ACC112 (cell line): ENCODE results near the gene CDC42EP5.
"Not testable (repeated sequence)": the region's sequence is repeated elsewhere in the genome, so short reads cannot be mapped to it uniquely, and the experiment has no call there.

Source experiments
- H2AFZ ChIP-seq: fragments of 200-600 bp; sonication (generic); one replicate; pipeline ENCODE4 v1.6.0; 2017; ENCODE audit warnings: antibody characterized with exemption, low read length; ENCODE audit not compliant: unreplicated experiment
- H3K27ac ChIP-seq: fragments of 200-600 bp; sonication (generic); 2 replicates; pipeline ENCODE4 v1.5.1; 2014; ENCODE audit warnings: low read depth, mild to moderate bottlenecking, antibody characterized with exemption, low read length, moderate library complexity
- H3K27me3 ChIP-seq: fragments of 200-600 bp; sonication (generic); 2 replicates; pipeline ENCODE4 v1.6.1; 2014; ENCODE audit warnings: mild to moderate bottlenecking, antibody characterized with exemption, low read length, moderate library complexity, mixed read lengths; ENCODE audit not compliant: insufficient read depth
- H3K36me3 ChIP-seq: fragments of 200-600 bp; sonication (generic); 2 replicates; pipeline ENCODE4 v1.6.1; 2016; ENCODE audit warnings: mild to moderate bottlenecking, antibody characterized with exemption, low read length, moderate library complexity, mixed read lengths; ENCODE audit not compliant: insufficient read depth
- H3K4me1 ChIP-seq: fragments of 200-600 bp; sonication (generic); one replicate; pipeline ENCODE4 v1.6.1; 2016; ENCODE audit warnings: low read length, mixed read lengths; ENCODE audit not compliant: insufficient read depth, unreplicated experiment, control insufficient read depth
- H3K4me3 ChIP-seq: fragments of 200-600 bp; sonication (generic); 2 replicates; pipeline ENCODE4 v1.5.1; 2014; ENCODE audit warnings: mild to moderate bottlenecking, low read depth, low read length
- H3K79me2 ChIP-seq: fragments of 200-600 bp; sonication (generic); one replicate; pipeline ENCODE4 v1.6.0; 2016; ENCODE audit warnings: low read length; ENCODE audit not compliant: control insufficient read depth, unreplicated experiment, insufficient read depth

Gene CDC42EP5

GRCh38 chr19:54454781-54455675 is 18.1 kb downstream of the CDC42EP5 start:
- H3K4me3 ChIP-seq = no peak overlapping the region
- H3K36me3 ChIP-seq = peaks cover 13% of the 10 kb centered on the region; the same call in 1 of the 2 replicates
- peaks cover 55% of the 10 kb centered on the region for H3K79me2 ChIP-seq
- H3K27ac ChIP-seq = no peak overlapping the region
- no peaks in the 10 kb centered on the region for H3K27me3 ChIP-seq
- H3K4me1 ChIP-seq = peaks cover 11% of the 10 kb centered on the region
- H2AFZ ChIP-seq = no peak overlapping the region

GRCh38 chr19:54453921-54454780 is 18.9 kb downstream of the CDC42EP5 start:
- Histone ChIP-seq H3K36me3 (peaks cover 13% of the 10 kb centered on the region; the same call in 1 of the 2 replicates), H3K4me1 (peaks cover 11% of the 10 kb centered on the region), H3K4me3 (no peak overlapping the region), H3K27me3 (no peaks in the 10 kb centered on the region), H3K79me2 (peaks cover 62% of the 10 kb centered on the region), H3K27ac (no peak overlapping the region), H2AFZ (no peak overlapping the region)

DNA sequence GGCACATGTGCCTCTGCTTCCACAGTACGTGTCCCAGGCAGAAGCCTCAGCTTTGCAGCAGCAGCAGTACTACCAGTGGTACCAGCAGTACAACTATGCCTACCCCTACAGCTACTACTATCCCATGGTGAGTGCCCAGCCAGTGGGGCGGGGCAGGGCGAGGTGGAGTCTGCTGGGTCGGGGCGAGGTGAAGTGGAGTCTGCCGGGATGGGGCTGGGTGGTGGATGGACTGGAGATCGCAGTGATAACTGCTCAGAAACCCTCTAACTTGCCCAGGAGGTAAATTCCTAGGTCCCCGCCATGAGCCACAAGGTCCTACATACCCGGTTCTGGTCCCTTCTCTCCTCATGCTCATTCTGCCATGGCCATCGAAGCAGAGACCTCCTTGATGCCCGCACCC is 20.5 kb downstream of the CDC42EP5 start:
- H2AFZ ChIP-seq = no peak overlapping the region
- peaks cover 13% of the 10 kb centered on the region; the same call in 1 of the 2 replicates for H3K36me3 ChIP-seq
- H3K4me1 ChIP-seq = peaks cover 11% of the 10 kb centered on the region
- H3K79me2 ChIP-seq = peaks cover 63% of the 10 kb centered on the region
- H3K27ac ChIP-seq = no peak overlapping the region
- H3K4me3 ChIP-seq = no peak overlapping the region
- H3K27me3 ChIP-seq = no peaks in the 10 kb centered on the region

GRCh38 chr19:54451997-54452396 is 21.1 kb downstream of the CDC42EP5 start:
- H3K36me3 ChIP-seq = peaks cover 13% of the 10 kb centered on the region; the same call in 1 of the 2 replicates
- no peaks in the 10 kb centered on the region for H3K27me3 ChIP-seq
- H3K79me2 ChIP-seq = peaks cover 67% of the 10 kb centered on the region
- H3K4me3 ChIP-seq = peak overlapping the region; percentile 98; the same call in 1 of the 2 replicates
- H2AFZ ChIP-seq = no peak overlapping the region
- H3K4me1 ChIP-seq = peaks cover 15% of the 10 kb centered on the region
- H3K27ac ChIP-seq = peak overlapping the region; percentile 64

GRCh38 chr19:54451331-54451871 is 21.7 kb downstream of the CDC42EP5 start:
- H3K4me3 ChIP-seq = peak overlapping the region; percentile 98
- no peaks in the 10 kb centered on the region for H3K27me3 ChIP-seq
- peaks cover 18% of the 10 kb centered on the region for H3K4me1 ChIP-seq
- peak overlapping the region; percentile 64 for H3K27ac ChIP-seq
- peaks cover 70% of the 10 kb centered on the region for H3K79me2 ChIP-seq
- no peak overlapping the region for H2AFZ ChIP-seq
- peaks cover 13% of the 10 kb centered on the region; the same call in 1 of the 2 replicates for H3K36me3 ChIP-seq

DNA sequence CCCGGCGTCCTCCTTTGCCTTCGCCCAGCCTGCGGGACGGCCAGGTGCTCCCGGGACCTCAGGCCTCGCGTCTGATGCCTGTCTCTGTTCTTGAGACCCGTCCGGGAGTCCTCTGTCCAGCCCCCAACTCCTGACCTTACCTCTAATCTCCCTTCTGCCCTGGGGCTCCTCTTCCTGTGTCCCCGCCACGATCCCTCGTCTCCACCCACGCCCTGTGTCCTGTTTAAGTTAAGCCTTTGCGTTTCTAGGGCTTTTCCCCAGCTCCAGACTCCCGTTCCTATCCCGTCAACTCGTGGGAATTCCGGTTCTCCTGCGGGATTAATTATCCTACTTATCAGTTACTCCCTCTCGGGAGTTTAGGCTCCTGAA is 23.4 kb downstream of the CDC42EP5 start:
- peaks cover 67% of the 10 kb centered on the region for H3K79me2 ChIP-seq
- H3K36me3 ChIP-seq = peaks cover 13% of the 10 kb centered on the region; the same call in 1 of the 2 replicates
- no peak overlapping the region for H2AFZ ChIP-seq
- peaks cover 18% of the 10 kb centered on the region for H3K4me1 ChIP-seq
- peak overlapping the region; percentile 93 for H3K27ac ChIP-seq
- peak overlapping the region; percentile 98 for H3K4me3 ChIP-seq
- H3K27me3 ChIP-seq = no peaks in the 10 kb centered on the region

DNA sequence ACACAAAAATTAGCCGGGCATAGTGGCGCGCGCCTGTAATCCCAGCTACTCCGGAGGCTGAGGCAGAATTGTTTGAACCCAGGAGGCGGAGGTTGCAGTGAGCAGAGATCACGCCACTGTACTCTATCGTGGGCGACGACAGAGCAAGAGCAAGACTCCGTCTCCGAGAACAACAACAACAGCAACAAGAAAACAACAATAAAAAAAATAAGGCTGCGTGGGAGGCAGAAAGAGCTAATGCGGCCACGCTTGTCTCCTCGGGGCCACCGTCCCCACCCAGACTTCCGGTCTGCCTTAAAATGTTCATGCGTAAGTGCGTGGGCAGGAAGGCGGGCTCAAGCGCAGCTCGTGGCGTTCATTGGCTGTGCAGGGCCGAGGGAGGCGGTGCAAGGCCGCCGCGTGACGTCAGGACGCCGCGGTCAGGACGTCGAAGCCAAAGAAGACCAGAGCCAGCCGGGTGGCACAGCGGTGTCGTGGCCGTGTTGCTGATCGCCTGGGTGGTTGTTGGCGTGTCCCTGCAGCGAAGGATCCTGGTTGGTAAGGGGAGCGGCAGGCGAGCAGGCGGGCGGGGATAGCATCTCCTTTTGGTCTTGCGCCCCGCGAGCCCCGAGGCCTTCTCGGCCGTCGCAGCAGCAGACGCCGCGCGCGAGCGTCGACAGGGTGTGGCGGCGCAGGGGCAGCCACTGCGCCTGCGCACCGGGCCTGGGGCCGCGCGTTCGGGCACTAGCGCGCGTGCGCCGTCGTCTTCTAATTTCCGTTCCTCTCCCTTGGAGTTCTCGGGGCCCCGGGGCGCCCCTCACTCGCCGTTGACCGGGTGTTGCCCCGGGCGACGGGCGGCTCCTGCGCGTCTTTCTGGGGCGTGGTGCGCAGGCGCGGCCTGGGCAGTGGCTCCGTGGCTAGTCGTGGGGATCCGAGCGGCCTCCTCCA is 24.1 kb downstream of the CDC42EP5 start, which contains the start of gene LENG8:
LENG8 (plus strand) TSS at position 426 of the 927 bp plus-strand sequence. CDS start 2,146 bp downstream, outside the sequence.
- no peaks in the 10 kb centered on the region for H3K27me3 ChIP-seq
- H2AFZ ChIP-seq = peak within 1 kb of the TSS; percentile 13
- peaks cover 9% of the 10 kb centered on the region; the same call in 1 of the 2 replicates for H3K36me3 ChIP-seq
- peak within 1 kb of the TSS; percentile 98 for H3K4me3 ChIP-seq
- H3K4me1 ChIP-seq = peaks cover 18% of the 10 kb centered on the region
- peaks cover 64% of the 10 kb centered on the region for H3K79me2 ChIP-seq
- peak within 1 kb of the TSS; percentile 93 for H3K27ac ChIP-seq

DNA sequence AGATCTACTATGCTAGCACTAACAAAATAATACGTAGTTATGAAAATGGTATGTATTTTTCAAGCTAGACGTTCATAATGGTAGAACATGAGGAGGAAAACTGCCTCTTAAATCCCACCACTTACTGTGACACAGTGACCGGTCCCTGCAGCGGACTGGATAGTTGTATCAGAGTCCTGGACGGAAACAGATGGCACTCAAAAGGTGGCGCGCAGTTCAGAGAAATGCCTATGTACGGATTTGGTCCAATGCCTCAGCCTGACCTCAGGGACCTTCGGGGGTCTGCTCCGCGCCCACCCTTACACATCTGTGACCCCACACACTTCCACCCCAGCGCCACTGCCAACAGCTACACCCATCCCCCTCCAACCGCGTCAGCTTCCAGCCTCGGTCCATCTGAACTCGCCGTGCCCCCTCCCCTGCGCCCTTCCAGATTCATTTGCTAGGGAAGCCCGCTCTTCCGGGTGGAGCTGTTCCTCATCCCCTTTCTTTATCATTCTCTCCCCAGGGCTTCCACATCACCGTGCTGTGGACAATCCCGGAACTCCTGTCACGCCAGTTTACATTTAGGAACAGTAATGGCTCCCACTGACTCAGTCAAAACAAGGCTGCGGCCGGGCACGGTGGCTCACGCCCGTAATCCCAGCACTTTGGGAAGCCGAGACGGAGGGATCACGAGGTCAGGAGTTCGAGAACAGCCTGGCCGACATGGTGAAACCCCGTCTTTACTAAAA is 24.9 kb downstream of the CDC42EP5 start:
- peaks cover 18% of the 10 kb centered on the region for H3K4me1 ChIP-seq
- peaks cover 55% of the 10 kb centered on the region for H3K79me2 ChIP-seq
- no peaks in the 10 kb centered on the region for H3K27me3 ChIP-seq
- H3K36me3 ChIP-seq = peaks cover 9% of the 10 kb centered on the region; the same call in 1 of the 2 replicates
- peak overlapping the region; percentile 13 for H2AFZ ChIP-seq
- peak overlapping the region; percentile 98 for H3K4me3 ChIP-seq
- H3K27ac ChIP-seq = peak overlapping the region; percentile 93

- H3K36me3 ChIP-seq, H3K27me3 ChIP-seq, H3K27ac ChIP-seq, H2AFZ ChIP-seq, H3K4me3 ChIP-seq: not testable (repeated sequence)
- H3K79me2 ChIP-seq = peaks cover 37% of the 10 kb centered on the region
- H3K4me1 ChIP-seq = peaks cover 13% of the 10 kb centered on the region
Measured at GRCh38 chr19:54446349-54446748, 26.7 kb downstream of the CDC42EP5 start.
